Urinary bladder (tissue), 4 donors: ENCODE results near the gene CCDC63. TPM values are rescaled to one million over a fixed set of nuclear protein-coding genes. Genes with fewer than 3 reads are reported as not detected.

Source experiments
- DNase-seq: peaks from one replicate; pipeline ENCODE4 v3.0.0-alpha.2; 2015; ENCODE audit errors: extremely low spot score
- H3K27ac ChIP-seq: one replicate; pipeline ENCODE4 v1.5.1; 2013; ENCODE audit warnings: low read depth, mild to moderate bottlenecking, moderate library complexity
- H3K36me3 ChIP-seq: one replicate; pipeline ENCODE4 v1.6.1; 2013; ENCODE audit warnings: mild to moderate bottlenecking, moderate library complexity; ENCODE audit not compliant: insufficient read depth
- H3K4me1 ChIP-seq: one replicate; pipeline ENCODE4 v1.6.1; 2013; ENCODE audit warnings: mild to moderate bottlenecking, moderate library complexity; ENCODE audit not compliant: insufficient read depth
- H3K4me3 ChIP-seq: one replicate; pipeline ENCODE4 v1.5.1; 2013; ENCODE audit warnings: low read depth, low read length
- WGBS: extraction: QIAGEN DNeasy Blood & Tissue Kit; methylation state at CpG from one replicate; pipeline ENCODE4 v1.1.7; 2013; 5-methylcytosine and 5-hydroxymethylcytosine counted together
- polyA plus RNA-seq: library from polyadenylated mRNA; stranded (reverse); fragments of 200-250 nt; gene quantifications from one replicate; pipeline ENCODE4 v1.2.3, GENCODE V29; 2013
- total RNA-seq: library from RNA; depleted of rRNA; stranded (reverse); fragments of >200 nt; gene quantifications from one replicate; pipeline ENCODE4 v1.2.3, GENCODE V29; 2014
- donor health status: healthy with polysubstance abuse.
- donor health status: healthy.

The CCDC63 gene
- total and polyA plus RNA-seq, 2 donors: not detected

DNA sequence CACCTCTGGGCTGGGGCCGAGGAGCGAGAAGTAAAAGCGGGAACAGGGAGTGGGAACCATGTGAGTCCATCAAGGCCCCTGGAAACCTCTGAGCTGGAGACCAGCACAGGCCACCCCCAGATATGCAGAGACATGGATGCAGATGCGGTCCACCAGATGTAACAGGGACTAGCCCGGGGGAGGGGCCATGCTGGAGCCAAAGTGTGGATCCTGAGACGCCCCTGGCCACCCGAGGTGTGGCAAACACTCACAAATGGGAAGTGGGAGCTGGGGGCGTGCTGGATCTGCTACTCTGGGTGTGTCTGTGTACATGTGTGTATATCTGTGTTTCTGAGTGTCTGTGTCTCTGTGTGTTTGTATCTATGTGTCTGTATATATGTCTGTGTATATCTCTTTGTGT lies 60.8 kb downstream of the CCDC63 start:
- H3K4me1 ChIP-seq: no peaks in the 10 kb centered on the region
- H3K27ac ChIP-seq: no peak overlapping the region
- 58% methylated on average over 8 of the region's 8 CpGs for WGBS
- no peak for DNase-seq
- no peaks in the 10 kb centered on the region for H3K36me3 ChIP-seq
- H3K4me3 ChIP-seq: no peak overlapping the region

DNA sequence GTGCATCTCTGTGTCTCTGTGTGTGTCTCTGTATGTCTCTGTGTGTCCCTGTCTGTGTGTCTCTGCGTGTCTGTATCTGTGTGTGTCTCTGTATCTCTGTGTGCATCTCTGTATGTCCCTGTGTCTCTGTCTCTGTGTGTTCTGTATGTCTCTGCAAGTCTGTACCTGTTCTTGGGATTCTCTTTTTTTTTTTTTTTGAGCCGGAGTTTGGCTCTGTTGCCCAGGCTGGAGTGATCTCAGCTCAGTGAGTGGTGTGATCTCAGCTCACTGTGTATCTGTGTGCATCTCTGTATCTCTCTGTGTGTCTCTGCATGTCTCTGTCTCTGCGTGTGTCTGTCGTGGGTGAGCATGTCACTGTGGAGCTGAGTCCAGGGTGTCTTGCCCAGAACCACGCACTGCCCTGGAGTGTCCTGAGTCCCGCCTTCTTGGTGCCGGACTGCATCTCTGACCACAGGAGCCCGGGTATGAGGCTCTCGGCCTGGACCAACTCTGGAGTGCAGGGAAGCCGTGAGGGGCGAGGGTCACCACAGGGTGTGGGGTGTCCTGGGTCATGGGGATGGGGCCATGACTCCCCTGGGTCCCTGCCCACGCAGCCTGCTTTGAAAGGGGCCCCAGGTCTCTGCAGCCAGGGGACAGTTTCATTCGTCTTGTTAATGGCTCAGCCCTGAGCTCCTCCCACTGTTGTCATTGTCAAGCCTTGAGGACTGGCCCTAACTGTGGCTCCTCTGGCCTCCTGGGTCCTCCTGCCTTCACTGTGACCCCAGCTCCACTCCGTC lies 61.8 kb downstream of the CCDC63 start:
- 70% methylated on average over 14 of the region's 14 CpGs for WGBS

DNA sequence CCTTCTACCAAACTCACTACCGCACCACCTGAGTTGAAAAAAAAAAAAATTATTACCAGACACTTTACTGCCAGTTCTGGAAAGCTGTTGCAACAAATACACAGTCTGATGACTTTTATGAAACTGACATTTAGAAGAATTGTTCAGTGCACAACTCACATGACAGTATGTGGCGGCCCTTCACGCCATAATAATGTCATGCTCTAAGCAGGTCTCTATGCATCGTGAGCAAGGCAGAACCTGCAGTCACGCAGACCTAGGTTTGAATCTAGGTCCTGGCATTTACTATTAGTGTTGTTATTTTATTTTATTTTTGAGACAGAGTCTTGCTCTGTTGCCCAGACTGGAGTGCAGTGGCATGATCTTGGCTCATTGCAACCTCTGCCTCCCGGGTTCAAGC lies 65.5 kb downstream of the CCDC63 start:
- no peak overlapping the region for H3K4me3 ChIP-seq
- WGBS: 87% methylated on average over 6 of the region's 6 CpGs
- no peaks in the 10 kb centered on the region for H3K4me1 ChIP-seq
- no peak overlapping the region for H3K27ac ChIP-seq
- no peaks in the 10 kb centered on the region for H3K36me3 ChIP-seq
- no peak for DNase-seq

More for the DNA sequence above, 61.8 kb downstream of the CCDC63 start:
- Histone ChIP-seq H3K27ac (no peak overlapping the region), H3K4me1 (no peaks in the 10 kb centered on the region), H3K4me3 (no peak overlapping the region), H3K36me3 (no peaks in the 10 kb centered on the region)
- DNase-seq: no peak

DNA sequence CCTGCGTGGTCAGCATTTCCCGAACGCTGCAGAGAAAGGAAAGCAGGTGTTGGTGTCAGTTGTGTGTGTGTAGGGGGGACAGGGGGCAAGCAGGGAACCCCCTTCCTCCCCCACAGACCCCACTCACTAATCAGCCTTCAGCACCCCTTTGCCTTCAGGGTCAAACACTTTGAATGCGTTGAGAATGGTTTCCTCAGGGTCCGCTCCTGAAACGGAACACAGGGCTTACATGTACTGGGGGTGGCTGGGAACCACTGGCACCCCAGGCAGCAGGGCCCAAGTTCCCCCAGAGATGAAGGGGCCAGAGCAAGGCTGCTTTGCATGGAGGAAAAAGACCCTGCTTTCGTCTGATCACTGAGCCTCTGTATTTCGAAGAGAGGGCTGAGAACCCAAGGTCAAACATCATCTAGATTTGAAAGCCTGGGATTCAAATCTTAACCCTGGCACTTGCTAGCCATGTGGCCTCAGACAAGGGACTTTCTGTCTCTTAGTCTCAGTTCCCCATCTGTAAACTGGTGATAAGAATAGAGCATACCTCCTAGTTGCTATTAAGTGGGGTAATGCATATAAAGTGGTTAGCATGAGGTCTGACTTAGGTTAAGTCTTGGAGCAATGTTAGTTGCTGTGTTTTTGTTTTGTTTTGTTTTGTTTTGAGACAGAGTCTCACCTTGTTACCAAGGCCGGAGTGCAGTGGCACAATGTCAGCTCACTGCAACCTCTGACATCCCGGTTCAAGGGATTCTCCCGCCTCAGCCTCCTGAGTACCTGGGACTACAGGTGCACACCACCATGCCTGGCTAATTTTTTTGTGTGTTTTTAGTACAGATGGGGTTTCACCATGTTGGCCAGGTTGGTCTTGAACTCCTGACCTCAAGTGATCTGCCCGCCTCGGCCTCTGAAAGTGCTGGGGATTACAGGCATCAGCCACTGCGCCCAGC lies 66.6 kb downstream of the CCDC63 start:
- H3K4me1 ChIP-seq: no peaks in the 10 kb centered on the region
- WGBS: 84% methylated on average over 14 of the region's 14 CpGs
- DNase-seq: no peak
- H3K27ac ChIP-seq: no peak overlapping the region
- no peaks in the 10 kb centered on the region for H3K36me3 ChIP-seq
- no peak overlapping the region for H3K4me3 ChIP-seq

DNA sequence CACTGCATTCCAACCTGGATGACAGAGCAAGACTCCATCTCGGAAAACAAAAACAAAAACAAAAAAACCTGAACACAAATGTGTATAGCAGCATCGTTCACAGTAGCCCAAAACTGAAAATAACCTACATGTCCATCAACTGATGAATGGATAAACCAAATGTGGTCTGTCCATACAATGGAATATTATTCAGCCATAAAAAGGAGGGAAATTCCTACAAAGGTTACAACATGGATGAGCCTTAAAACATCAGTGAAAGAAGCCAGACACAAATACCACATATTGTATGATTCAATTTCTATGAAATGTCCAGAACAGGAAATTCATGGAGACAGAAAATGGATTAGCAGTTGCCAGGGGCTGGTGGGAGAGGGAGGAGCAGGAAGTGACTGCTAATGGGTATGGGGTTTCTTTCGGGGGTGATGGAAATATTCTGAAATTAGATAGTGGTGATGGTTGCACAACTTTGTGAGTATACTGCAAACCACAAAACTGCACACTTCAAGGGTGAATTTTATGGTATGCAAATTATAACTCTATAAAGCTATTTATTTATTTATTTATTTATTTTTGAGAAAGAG lies 69.6 kb downstream of the CCDC63 start:
- Histone ChIP-seq H3K4me1 (no peaks in the 10 kb centered on the region), H3K4me3 (no peak overlapping the region), H3K36me3 (no peaks in the 10 kb centered on the region), H3K27ac (no peak overlapping the region)
- no peak for DNase-seq
- WGBS: 83% methylated on average over 3 of the region's 3 CpGs

DNA sequence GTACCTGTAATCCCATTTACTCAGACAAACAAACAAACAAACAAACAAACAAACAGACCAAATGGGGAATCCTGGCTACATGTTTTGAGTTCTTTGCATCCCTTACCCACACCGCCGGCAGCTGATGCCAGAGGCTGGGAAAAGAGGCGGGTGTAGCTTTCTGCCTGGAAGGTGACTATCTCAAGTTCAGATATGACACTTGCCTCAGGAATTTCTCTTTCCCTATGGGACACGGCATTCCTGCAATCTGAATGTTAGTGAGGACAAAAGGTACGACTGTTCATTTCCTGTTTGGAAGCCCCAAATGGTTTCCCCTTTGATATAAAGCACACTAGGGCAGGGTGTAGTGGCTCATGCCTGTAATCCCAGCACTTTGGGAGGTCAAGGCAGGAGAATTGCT lies 70.7 kb downstream of the CCDC63 start:
- 57% methylated on average over 5 of the region's 5 CpGs for WGBS
- DNase-seq: no peak
- Histone ChIP-seq H3K4me1 (no peaks in the 10 kb centered on the region), H3K36me3 (no peaks in the 10 kb centered on the region), H3K4me3 (no peak overlapping the region), H3K27ac (no peak overlapping the region)

DNA sequence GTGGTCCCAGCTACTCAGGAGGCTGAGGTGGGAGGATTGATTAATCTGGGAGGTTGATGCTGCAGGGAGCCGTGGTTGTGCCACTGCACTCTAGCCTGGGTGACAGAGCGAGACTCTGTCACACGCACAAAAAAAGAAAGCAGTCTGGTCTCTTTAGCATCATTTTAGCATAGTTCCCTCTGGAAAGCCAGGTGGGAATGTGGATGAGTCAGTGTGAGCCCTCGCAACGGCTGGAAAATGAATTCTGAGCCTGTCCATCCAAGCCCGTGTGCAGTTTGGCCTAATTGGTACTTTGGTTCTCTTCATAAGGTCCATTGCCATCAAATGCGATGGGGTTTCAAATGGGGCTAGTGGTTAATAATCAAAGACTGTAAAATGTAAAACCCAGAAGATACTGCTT lies 71.2 kb downstream of the CCDC63 start:
- WGBS: 78% methylated on average over 7 of the region's 7 CpGs
- Histone ChIP-seq H3K4me1 (no peaks in the 10 kb centered on the region), H3K4me3 (no peak overlapping the region), H3K36me3 (no peaks in the 10 kb centered on the region), H3K27ac (no peak overlapping the region)
- DNase-seq: no peak

DNA sequence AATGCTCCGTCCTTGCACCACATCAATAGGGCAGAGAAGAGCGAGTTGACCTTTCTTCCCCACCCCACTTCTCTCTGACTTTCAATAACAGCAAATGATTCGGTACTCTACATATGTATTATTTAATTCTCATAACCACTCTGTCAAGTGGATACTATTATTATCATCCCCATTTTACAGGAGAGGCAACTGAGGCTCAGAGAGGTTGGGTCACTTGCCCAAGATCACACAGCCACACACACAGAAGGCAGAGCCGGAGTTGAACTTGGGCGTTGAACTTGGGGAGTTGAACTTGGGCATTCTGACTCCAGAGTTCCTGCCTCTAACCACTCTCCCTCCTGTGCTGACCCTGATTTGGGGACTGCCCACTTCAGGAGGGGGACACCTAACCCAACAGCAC lies 72.9 kb downstream of the CCDC63 start:
- DNase-seq: no peak
- no peaks in the 10 kb centered on the region for H3K4me1 ChIP-seq
- H3K4me3 ChIP-seq: no peak overlapping the region
- H3K27ac ChIP-seq: no peak overlapping the region
- WGBS: 90% methylated on average over 5 of the region's 5 CpGs
- no peaks in the 10 kb centered on the region for H3K36me3 ChIP-seq

DNA sequence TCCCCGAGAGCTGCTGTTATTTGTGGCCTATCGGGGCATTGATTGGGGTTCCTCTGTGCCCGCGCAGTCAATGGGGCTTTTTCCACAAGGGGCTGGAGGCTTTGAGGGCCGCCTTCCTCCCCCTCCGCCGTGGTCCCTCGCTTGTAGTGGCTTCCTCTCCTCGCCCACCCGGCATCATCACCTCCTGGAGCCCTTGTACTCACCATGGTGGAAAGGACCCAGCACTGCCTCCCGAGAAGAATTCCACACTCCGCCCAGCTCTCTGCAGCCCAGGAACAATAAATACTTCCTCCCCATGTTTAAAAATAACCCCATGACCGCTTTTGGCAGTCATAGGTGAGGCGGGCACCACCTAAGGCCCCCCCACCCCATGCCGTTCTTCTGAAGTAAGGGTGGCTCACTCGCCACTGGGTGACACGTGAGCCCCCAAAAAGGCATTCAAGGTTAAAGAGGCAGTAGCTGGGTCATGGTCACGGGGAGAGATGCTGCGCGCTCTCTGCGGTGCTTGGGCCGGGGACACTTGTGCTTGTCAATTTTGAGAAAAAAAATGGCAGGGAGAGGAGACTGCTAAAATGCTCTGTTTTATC lies 73.6 kb downstream of the CCDC63 start, which contains the start of gene MYL2:
TSS of gene MYL2 (minus strand) at position 256 of the 587 bp plus-strand sequence. CDS start at position 206, 50 bp downstream.
- Histone ChIP-seq H3K4me1 (no peaks in the 10 kb centered on the region), H3K36me3 (no peaks in the 10 kb centered on the region), H3K27ac (no peak within 1 kb of the TSS), H3K4me3 (no peak within 1 kb of the TSS)
- WGBS: 71% methylated on average over 22 of the region's 22 CpGs
- DNase-seq: no peak

DNA sequence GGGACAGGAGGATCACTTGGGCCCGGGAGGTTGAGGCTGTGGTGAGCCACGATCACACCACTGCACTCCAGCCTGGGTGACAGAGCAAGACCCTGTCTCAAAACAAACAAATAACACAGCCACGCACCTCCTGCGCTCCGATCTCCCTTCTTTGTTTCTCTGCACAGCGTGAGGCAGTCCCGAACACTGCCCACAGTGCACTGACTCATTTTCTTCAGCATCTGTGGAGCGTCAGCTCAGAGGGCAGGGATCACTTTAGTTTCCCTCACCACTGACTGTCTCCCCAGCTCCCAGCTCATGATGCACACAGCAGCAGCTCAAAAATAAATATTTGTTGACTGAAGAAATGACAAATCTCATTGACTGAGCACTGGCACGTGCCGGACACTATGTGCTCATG lies 74.5 kb downstream of the CCDC63 start:
- 78% methylated on average over 10 of the region's 10 CpGs for WGBS
- H3K4me3 ChIP-seq: no peak overlapping the region
- H3K36me3 ChIP-seq: no peaks in the 10 kb centered on the region
- no peak for DNase-seq
- no peak overlapping the region for H3K27ac ChIP-seq
- H3K4me1 ChIP-seq: no peaks in the 10 kb centered on the region

DNA sequence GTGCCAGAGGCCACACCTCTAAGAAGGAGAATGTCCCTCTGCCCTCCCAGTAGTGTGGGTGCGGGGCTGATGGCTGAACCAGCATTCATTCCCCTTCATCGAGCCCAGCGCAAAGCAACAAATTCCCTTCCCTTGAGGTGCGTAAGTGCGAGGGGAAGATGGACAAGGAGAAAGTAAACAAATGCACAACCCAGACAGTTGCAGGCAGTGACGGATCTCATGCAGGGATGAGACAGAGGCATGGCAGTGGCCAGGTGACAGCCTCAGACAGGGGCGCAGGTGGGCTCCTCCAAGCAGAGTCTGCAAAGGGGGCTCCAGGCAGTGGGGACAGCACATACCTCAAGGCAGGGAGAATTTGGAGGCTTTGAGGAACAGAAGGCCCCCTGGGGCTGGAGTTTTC lies 75.9 kb downstream of the CCDC63 start:
- Histone ChIP-seq H3K36me3 (no peaks in the 10 kb centered on the region), H3K27ac (no peak overlapping the region), H3K4me3 (no peak overlapping the region), H3K4me1 (no peaks in the 10 kb centered on the region)
- 69% methylated on average over 7 of the region's 7 CpGs for WGBS
- DNase-seq: no peak

DNA sequence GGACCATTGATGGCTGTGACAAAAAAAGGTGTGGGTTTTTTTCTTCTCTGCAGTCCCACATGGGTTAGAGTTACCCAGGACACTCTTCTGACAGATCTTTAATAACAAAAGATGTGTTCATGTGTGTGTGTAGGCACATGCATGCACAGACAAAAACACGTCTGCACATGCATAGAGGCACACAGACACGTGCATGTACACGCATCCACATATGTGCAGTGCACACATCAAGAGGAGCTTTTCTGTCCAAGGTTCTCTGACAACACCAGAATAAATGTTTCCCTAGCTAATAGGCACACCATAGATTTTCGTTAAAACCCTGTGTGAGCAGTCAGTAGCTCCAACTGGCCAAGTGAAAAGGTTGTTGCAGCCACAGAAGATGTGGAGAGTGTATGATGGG lies 76.4 kb downstream of the CCDC63 start:
- Histone ChIP-seq H3K4me1 (no peaks in the 10 kb centered on the region), H3K27ac (no peak overlapping the region), H3K4me3 (no peak overlapping the region), H3K36me3 (no peaks in the 10 kb centered on the region)
- 93% methylated on average over 4 of the region's 4 CpGs for WGBS
- DNase-seq: no peak

DNA sequence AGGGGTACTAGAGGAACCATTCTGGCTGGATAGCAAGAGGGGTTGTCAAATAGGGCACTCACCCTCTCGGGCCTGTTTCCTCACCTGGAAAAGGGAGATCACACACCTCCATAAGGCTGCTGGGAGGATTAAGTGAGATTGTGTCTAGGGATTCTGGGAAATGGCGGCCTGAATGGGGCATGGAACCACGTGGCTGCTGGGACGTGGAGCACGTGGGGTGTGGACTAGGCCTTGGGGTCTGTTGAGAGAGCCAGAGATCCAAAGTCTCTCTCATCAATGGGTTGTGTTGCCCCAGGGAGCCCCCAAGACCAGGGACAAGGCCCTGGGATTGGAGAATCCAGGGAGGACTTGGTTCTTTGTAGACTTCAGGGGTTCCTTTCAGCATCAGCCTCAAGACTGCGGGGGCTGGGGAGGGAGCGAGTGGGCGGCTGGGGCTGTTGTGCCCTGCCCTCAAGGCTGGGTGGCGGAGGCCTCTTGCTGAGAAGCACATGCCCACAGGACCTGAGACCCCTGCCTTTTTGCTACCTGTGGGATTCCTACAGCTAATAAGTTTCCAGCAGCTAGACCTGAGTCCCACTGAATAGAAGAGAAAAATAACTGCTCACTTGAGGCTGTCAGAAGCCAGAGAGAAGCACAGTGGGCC lies 77.0 kb downstream of the CCDC63 start:
- H3K36me3 ChIP-seq: no peaks in the 10 kb centered on the region
- 94% methylated on average over 9 of the region's 9 CpGs for WGBS
- no peak overlapping the region for H3K4me3 ChIP-seq
- no peaks in the 10 kb centered on the region for H3K4me1 ChIP-seq
- no peak for DNase-seq
- no peak overlapping the region for H3K27ac ChIP-seq
